Measurements from ENCODE around the gene TMEM120A.

The TMEM120A gene

GRCh38 chr7:75989500-75990388, 4.7 kb downstream of the TMEM120A start:
- no peak for TF ChIP-seq CTCF (conservative IDR thresholded peaks at IDR 0.05; ENCODE audit: low read depth, low read length)
- H3K4me3 ChIP-seq (ENCODE audit: low read depth, low read length) = no peak overlapping the region
- no peak for DNase-seq (ENCODE audit: low read depth)

- no peak for DNase-seq (ENCODE audit: low read depth)
- TF ChIP-seq CTCF (conservative IDR thresholded peaks at IDR 0.05; ENCODE audit: low read depth, low read length) = no peak
- H3K4me3 ChIP-seq (ENCODE audit: low read depth, low read length) = no peak overlapping the region
Measured at GRCh38 chr7:75988568-75989499, 5.6 kb downstream of the TMEM120A start.

- TF ChIP-seq CTCF (conservative IDR thresholded peaks at IDR 0.05; ENCODE audit: low read depth, low read length) = no peak
- DNase-seq (ENCODE audit: low read depth) = no peak
- no peak overlapping the region for H3K4me3 ChIP-seq (ENCODE audit: low read depth, low read length)
Measured at GRCh38 chr7:75987805-75988567, 6.4 kb downstream of the TMEM120A start.

GRCh38 chr7:75987026-75987804, 7.2 kb downstream of the TMEM120A start:
- no peak for DNase-seq (ENCODE audit: low read depth)
- H3K4me3 ChIP-seq (ENCODE audit: low read depth, low read length) = no peak overlapping the region
- TF ChIP-seq CTCF (conservative IDR thresholded peaks at IDR 0.05; ENCODE audit: low read depth, low read length) = no peak

GRCh38 chr7:75986147-75986781, 8.1 kb downstream of the TMEM120A start:
- DNase-seq (ENCODE audit: low read depth) = no peak
- no peak overlapping the region for H3K4me3 ChIP-seq (ENCODE audit: low read depth, low read length)
- no peak for TF ChIP-seq CTCF (conservative IDR thresholded peaks at IDR 0.05; ENCODE audit: low read depth, low read length)
